H1 (cell line): ENCODE results near the gene NEURL1B. TPM values are rescaled to one million over a fixed set of nuclear protein-coding genes. Genes with fewer than 3 reads are reported as not detected.

Experiments used
- CHD1 ChIP-seq: IDR thresholded peaks from 2 replicates; pipeline ENCODE4 v1.6.1; 2012; ENCODE audit warnings: low read depth, low read length, improper control_type of control experiment
- GABPA ChIP-seq: IDR thresholded peaks from 2 replicates; pipeline ENCODE4 v1.6.1; 2011; ENCODE audit warnings: mild to moderate bottlenecking, low read length, moderate library complexity, borderline replicate concordance; ENCODE audit not compliant: insufficient read depth
- HDAC2 ChIP-seq, 2 experiments: fragments of 300-600 bp in 1 of 2; sonication (generic) in 1 of 2; IDR thresholded peaks; 2 replicates each; pipeline ENCODE4 v1.6.1; 2011 to 2012; ENCODE audit warnings: low read depth in 2 of 2, low read length in 2 of 2, mild to moderate bottlenecking in 2 of 2, moderate library complexity in 2 of 2, borderline replicate concordance in 1 of 2, inconsistent platforms in 1 of 2
- HDAC6 ChIP-seq: IDR thresholded peaks from one replicate; pipeline ENCODE4 v1.7.1; 2012; ENCODE audit warnings: low read depth, mild to moderate bottlenecking, inconsistent platforms, low read length, moderate library complexity
- KDM1A ChIP-seq: fragments of 200-600, 300-600 bp; sonication (generic); IDR thresholded peaks from 2 replicates; pipeline ENCODE4 v1.7.1; 2016; ENCODE audit warnings: mild to moderate bottlenecking, low read length, borderline replicate concordance
- MAX ChIP-seq: IDR thresholded peaks from 2 replicates; pipeline ENCODE4 v1.6.1; 2012; ENCODE audit warnings: inconsistent platforms
- SP2 ChIP-seq: IDR thresholded peaks from 2 replicates; pipeline ENCODE4 v1.6.1; 2012; ENCODE audit warnings: mild to moderate bottlenecking, low read length, inconsistent platforms
- TAF1 ChIP-seq: IDR thresholded peaks from 2 replicates; pipeline ENCODE4 v1.6.1; 2011; ENCODE audit warnings: mild to moderate bottlenecking, low read depth, low read length
- TAF7 ChIP-seq: optimal IDR thresholded peaks from 2 replicates; pipeline ENCODE3; 2011; ENCODE audit warnings: low read depth, mild to moderate bottlenecking, inconsistent platforms, low read length, moderate library complexity, borderline replicate concordance
- polyA plus RNA-seq, 7 experiments: library from polyadenylated mRNA; depleted of rRNA in 3 of 7; stranded (reverse) in 5 of 7; unstranded in 2 of 7; fragments of >200 nt in 5 of 7; fragments of 200-250 nt in 2 of 7; gene quantifications; 1 replicate in 5 of 7; 2 replicates in 1 of 7; 4 replicates in 1 of 7; pipeline versions ENCODE4 v1.2.1 to v1.2.3, GENCODE V29; 2011 to 2013; ENCODE audit warnings: missing spikeins in 2 of 7, mixed read lengths in 2 of 7
- total RNA-seq: library from RNA; stranded (reverse); fragmentation: NEBNext Ultra II Directional; extraction: Animal tissue kit (Norgen Biotek cat#: 25700); gene quantifications from 2 replicates; pipeline ENCODE4 v1.2.1, GENCODE V29; 2021
- TF ChIP-seq, protein P1 (sequence below): fragments of 300-600 bp; sonication (generic); IDR thresholded peaks from 2 replicates; pipeline ENCODE4 v1.7.1; 2012; ENCODE audit warnings: low read length, moderate library complexity, mild to moderate bottlenecking, inconsistent platforms; ENCODE audit not compliant: insufficient replicate concordance

NEURL1B gene
- total and polyA plus RNA-seq, 2 of the 8 experiments (the other 6 are each of a cell fraction or from before 2014, with no cell fraction given), result 3.3 to 6.1 TPM

- TF ChIP-seq, protein P1, sequence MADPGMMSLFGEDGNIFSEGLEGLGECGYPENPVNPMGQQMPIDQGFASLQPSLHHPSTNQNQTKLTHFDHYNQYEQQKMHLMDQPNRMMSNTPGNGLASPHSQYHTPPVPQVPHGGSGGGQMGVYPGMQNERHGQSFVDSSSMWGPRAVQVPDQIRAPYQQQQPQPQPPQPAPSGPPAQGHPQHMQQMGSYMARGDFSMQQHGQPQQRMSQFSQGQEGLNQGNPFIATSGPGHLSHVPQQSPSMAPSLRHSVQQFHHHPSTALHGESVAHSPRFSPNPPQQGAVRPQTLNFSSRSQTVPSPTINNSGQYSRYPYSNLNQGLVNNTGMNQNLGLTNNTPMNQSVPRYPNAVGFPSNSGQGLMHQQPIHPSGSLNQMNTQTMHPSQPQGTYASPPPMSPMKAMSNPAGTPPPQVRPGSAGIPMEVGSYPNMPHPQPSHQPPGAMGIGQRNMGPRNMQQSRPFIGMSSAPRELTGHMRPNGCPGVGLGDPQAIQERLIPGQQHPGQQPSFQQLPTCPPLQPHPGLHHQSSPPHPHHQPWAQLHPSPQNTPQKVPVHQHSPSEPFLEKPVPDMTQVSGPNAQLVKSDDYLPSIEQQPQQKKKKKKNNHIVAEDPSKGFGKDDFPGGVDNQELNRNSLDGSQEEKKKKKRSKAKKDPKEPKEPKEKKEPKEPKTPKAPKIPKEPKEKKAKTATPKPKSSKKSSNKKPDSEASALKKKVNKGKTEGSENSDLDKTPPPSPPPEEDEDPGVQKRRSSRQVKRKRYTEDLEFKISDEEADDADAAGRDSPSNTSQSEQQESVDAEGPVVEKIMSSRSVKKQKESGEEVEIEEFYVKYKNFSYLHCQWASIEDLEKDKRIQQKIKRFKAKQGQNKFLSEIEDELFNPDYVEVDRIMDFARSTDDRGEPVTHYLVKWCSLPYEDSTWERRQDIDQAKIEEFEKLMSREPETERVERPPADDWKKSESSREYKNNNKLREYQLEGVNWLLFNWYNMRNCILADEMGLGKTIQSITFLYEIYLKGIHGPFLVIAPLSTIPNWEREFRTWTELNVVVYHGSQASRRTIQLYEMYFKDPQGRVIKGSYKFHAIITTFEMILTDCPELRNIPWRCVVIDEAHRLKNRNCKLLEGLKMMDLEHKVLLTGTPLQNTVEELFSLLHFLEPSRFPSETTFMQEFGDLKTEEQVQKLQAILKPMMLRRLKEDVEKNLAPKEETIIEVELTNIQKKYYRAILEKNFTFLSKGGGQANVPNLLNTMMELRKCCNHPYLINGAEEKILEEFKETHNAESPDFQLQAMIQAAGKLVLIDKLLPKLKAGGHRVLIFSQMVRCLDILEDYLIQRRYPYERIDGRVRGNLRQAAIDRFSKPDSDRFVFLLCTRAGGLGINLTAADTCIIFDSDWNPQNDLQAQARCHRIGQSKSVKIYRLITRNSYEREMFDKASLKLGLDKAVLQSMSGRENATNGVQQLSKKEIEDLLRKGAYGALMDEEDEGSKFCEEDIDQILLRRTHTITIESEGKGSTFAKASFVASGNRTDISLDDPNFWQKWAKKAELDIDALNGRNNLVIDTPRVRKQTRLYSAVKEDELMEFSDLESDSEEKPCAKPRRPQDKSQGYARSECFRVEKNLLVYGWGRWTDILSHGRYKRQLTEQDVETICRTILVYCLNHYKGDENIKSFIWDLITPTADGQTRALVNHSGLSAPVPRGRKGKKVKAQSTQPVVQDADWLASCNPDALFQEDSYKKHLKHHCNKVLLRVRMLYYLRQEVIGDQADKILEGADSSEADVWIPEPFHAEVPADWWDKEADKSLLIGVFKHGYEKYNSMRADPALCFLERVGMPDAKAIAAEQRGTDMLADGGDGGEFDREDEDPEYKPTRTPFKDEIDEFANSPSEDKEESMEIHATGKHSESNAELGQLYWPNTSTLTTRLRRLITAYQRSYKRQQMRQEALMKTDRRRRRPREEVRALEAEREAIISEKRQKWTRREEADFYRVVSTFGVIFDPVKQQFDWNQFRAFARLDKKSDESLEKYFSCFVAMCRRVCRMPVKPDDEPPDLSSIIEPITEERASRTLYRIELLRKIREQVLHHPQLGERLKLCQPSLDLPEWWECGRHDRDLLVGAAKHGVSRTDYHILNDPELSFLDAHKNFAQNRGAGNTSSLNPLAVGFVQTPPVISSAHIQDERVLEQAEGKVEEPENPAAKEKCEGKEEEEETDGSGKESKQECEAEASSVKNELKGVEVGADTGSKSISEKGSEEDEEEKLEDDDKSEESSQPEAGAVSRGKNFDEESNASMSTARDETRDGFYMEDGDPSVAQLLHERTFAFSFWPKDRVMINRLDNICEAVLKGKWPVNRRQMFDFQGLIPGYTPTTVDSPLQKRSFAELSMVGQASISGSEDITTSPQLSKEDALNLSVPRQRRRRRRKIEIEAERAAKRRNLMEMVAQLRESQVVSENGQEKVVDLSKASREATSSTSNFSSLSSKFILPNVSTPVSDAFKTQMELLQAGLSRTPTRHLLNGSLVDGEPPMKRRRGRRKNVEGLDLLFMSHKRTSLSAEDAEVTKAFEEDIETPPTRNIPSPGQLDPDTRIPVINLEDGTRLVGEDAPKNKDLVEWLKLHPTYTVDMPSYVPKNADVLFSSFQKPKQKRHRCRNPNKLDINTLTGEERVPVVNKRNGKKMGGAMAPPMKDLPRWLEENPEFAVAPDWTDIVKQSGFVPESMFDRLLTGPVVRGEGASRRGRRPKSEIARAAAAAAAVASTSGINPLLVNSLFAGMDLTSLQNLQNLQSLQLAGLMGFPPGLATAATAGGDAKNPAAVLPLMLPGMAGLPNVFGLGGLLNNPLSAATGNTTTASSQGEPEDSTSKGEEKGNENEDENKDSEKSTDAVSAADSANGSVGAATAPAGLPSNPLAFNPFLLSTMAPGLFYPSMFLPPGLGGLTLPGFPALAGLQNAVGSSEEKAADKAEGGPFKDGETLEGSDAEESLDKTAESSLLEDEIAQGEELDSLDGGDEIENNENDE, result no peak
- TF ChIP-seq MAX (no peak), SP2 (no peak), KDM1A (no peak), HDAC6 (no peak), TAF1 (no peak), HDAC2 (IDR thresholded peaks at IDR 0.05; ENCODE audit: borderline replicate concordance in 1 of 2, low read depth in 2 of 2, low read length in 2 of 2) (no peak), TAF7 (no peak), CHD1 (no peak), GABPA (no peak)
Measured at GRCh38 chr5:172718527-172719114, 77.6 kb downstream of the NEURL1B start (continued).
